Keratinocyte (primary cell): ENCODE data around the gene RFTN1. TPM values are rescaled to one million over a fixed set of nuclear protein-coding genes. Genes with fewer than 3 reads are reported as not detected.

Experiments used
- DNase-seq: peaks from one replicate; pipeline ENCODE4 v3.0.0-alpha.2; 2011; ENCODE audit warnings: low read depth, missing footprints, low spot score
- FAIRE-seq: peaks from 2 replicates; lab custom pipeline; 2011; peaks lifted over from hg19 to GRCh38; lab: Jason Lieb, UNC
- H2AFZ ChIP-seq: 2 replicates; pipeline ENCODE4 v1.6.0; 2012; ENCODE audit warnings: low read length, control low read depth, inconsistent platforms; ENCODE audit not compliant: control insufficient read depth
- H3K27ac ChIP-seq: 2 replicates; pipeline ENCODE4 v1.5.1; 2011; ENCODE audit warnings: low read length; ENCODE audit not compliant: control insufficient read depth, insufficient read depth
- H3K27me3 ChIP-seq: 3 replicates; pipeline ENCODE4 v1.6.0; 2011; ENCODE audit warnings: low read length; ENCODE audit not compliant: control insufficient read depth, insufficient read depth; ENCODE audit errors: extremely low read depth
- H3K36me3 ChIP-seq, 2 experiments: 2 replicates in 1 of 2; 3 replicates in 1 of 2; pipeline ENCODE4 v1.5.1; 2011; ENCODE audit warnings: low read length in 2 of 2, mild to moderate bottlenecking in 1 of 2; ENCODE audit not compliant: control insufficient read depth in 2 of 2, insufficient read depth in 2 of 2; ENCODE audit errors: extremely low read depth in 1 of 2
- H3K4me1 ChIP-seq: 3 replicates; pipeline ENCODE4 v1.5.1; 2011; ENCODE audit warnings: low read length; ENCODE audit not compliant: control insufficient read depth, insufficient read depth; ENCODE audit errors: extremely low read depth
- H3K4me2 ChIP-seq: 3 replicates; pipeline ENCODE4 v1.6.0; 2011; ENCODE audit warnings: low read depth, low read length; ENCODE audit not compliant: control insufficient read depth, insufficient read depth; ENCODE audit errors: extremely low read depth
- H3K4me3 ChIP-seq, 3 experiments: fragments of 200-600 bp in 1 of 3; sonication (generic) in 1 of 3; 2 replicates in 2 of 3; 3 replicates in 1 of 3; pipeline ENCODE4 v1.5.1; 2011 to 2016; ENCODE audit warnings: low read length in 3 of 3, mild to moderate bottlenecking in 3 of 3, control low read depth in 2 of 3, inconsistent platforms in 1 of 3, low read depth in 1 of 3, mixed read lengths in 1 of 3, mixed run types in 1 of 3, moderate library complexity in 1 of 3; ENCODE audit not compliant: control insufficient read depth in 2 of 3, insufficient read depth in 2 of 3; ENCODE audit errors: extremely low read depth in 1 of 3
- H3K79me2 ChIP-seq: 2 replicates; pipeline ENCODE4 v1.6.0; 2012; ENCODE audit warnings: low read length; ENCODE audit not compliant: control insufficient read depth, insufficient read depth
- H3K9ac ChIP-seq: 3 replicates; pipeline ENCODE4 v1.6.0; 2011; ENCODE audit warnings: low read length; ENCODE audit not compliant: control insufficient read depth, insufficient read depth; ENCODE audit errors: extremely low read depth
- H3K9me1 ChIP-seq: 3 replicates; pipeline ENCODE4 v1.6.0; 2011; ENCODE audit warnings: low read length; ENCODE audit not compliant: control insufficient read depth, insufficient read depth; ENCODE audit errors: extremely low read depth
- H3K9me3 ChIP-seq: 2 replicates; pipeline ENCODE4 v1.5.1; 2012; ENCODE audit warnings: low read depth, low read length; ENCODE audit not compliant: control insufficient read depth
- H4K20me1 ChIP-seq: 3 replicates; pipeline ENCODE4 v1.6.0; 2011; ENCODE audit warnings: low read length; ENCODE audit not compliant: control insufficient read depth, insufficient read depth; ENCODE audit errors: extremely low read depth
- CTCF ChIP-seq, 3 experiments: IDR thresholded peaks in 1 of 3; conservative IDR thresholded peaks in 1 of 3; optimal IDR thresholded peaks in 1 of 3; 2 replicates in 2 of 3; 3 replicates in 1 of 3; pipeline versions ENCODE3 to v1.5.1; 2011; ENCODE audit warnings: low read length in 3 of 3, mild to moderate bottlenecking in 3 of 3, moderate library complexity in 2 of 3, control low read depth in 1 of 3, inconsistent platforms in 1 of 3; ENCODE audit not compliant: insufficient read depth in 2 of 3; ENCODE audit errors: extremely low read depth in 1 of 3
- EZH2 ChIP-seq: IDR thresholded peaks from one replicate; pipeline ENCODE4 v1.6.1; 2012; ENCODE audit warnings: inconsistent platforms, mild to moderate bottlenecking, low read length, moderate library complexity
- dilution Hi-C: fragments of 300-500 bp; cut with MboI; formaldehyde crosslinking; loops from one replicate; pipeline ENCODE4 v1.7.0; 2020; ENCODE audit warnings: low sequenced_read_pairs; ENCODE audit not compliant: extremely low pct_ligation_motif_present
- polyA plus RNA-seq, 5 experiments: library from polyadenylated mRNA; depleted of rRNA in 3 of 5; stranded (reverse) in 3 of 5; stranded (forward) in 1 of 5; unstranded in 1 of 5; fragments of >200 nt; gene quantifications; 1 replicate in 1 of 5; 2 replicates in 3 of 5; 3 replicates in 1 of 5; pipeline versions ENCODE4 v1.2.1 to v1.2.3, GENCODE V29; 2011 to 2012; ENCODE audit warnings: missing spikeins in 2 of 5, low read depth in 1 of 5, low replicate concordance in 1 of 5

The RFTN1 gene
- polyA plus RNA-seq, 1 donor (not counting 4 experiments of a cell fraction or from before 2014, with no cell fraction given) = 18.0 TPM

DNA sequence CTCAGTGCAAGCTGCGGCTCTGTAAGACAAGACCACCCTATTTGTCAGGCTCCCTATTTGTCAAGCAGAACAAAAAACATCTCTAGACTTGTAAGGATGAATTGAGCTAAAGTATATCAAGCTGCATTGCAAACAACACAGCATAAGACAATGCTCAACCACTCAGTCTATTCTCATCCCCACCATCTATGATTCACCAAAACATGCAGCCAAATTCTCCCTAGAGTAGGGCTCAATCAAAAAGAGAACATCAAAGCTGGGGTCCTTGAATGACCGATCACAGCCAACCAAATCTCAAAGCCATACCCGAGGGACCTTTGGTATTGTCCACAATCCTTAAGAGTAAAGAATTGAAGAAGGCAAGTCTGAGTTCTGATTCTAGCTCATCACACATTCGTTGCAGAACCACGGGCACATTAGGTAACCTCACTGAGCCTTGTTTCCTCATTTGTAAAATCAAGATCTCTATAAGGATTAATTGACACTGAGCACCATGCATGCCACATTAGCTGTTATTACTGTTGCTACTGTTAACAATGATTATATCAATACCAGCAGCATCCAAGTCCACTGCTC lies 31.2 kb downstream of the RFTN1 start:
- Histone ChIP-seq H3K9me3 (no peaks in the 10 kb centered on the region), H3K4me2 (no peak overlapping the region), H3K9me1 (no peaks in the 10 kb centered on the region), H3K9ac (no peak overlapping the region), H3K36me3 (no peaks in the 10 kb centered on the region), H4K20me1 (no peaks in the 10 kb centered on the region), H3K4me3 (no peak overlapping the region), H3K4me1 (peaks cover 20% of the 10 kb centered on the region), H3K79me2 (no peaks in the 10 kb centered on the region), H3K27ac (no peak overlapping the region), H2AFZ (no peak overlapping the region), H3K27me3 (no peaks in the 10 kb centered on the region)
- TF ChIP-seq EZH2 (no peak), CTCF (optimal IDR thresholded peaks at IDR 0.05 in 1 of 3, IDR thresholded peaks at IDR 0.05 in 1 of 3, conservative IDR thresholded peaks at IDR 0.05 in 1 of 3; ENCODE audit: extremely low read depth in 1 of 3, insufficient read depth in 2 of 3, low read length in 3 of 3) (no peak)
- dilution Hi-C loops = no loop called here
- DNase-seq (no peak), FAIRE-seq (no peak)

DNA sequence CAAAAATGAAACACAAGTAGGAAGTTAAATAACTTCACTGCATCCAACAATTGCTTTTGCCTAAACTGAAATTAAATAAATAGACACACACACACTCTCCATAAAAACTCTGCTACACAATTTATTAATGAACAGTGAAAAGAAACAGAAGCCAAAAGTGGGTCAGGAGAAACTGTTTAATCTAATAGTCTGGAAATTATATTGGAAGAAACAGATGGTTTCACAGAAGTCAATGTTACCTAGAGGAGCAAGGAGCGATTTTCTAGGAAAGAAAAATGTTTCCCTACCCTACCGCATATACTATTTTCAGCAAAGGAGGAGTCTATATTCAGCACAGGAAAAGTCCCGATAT lies 32.0 kb downstream of the RFTN1 start:
- no peak overlapping the region for H3K4me3 ChIP-seq
- H3K27ac ChIP-seq = no peak overlapping the region
- H2AFZ ChIP-seq = no peak overlapping the region
- H3K9me1 ChIP-seq = no peaks in the 10 kb centered on the region
- H3K9me3 ChIP-seq = no peaks in the 10 kb centered on the region
- H3K9ac ChIP-seq = no peak overlapping the region
- H3K27me3 ChIP-seq = no peaks in the 10 kb centered on the region
- no peak for FAIRE-seq
- peaks cover 20% of the 10 kb centered on the region for H3K4me1 ChIP-seq
- dilution Hi-C loops = no loop called here
- no peak for TF ChIP-seq CTCF (optimal IDR thresholded peaks at IDR 0.05 in 1 of 3, IDR thresholded peaks at IDR 0.05 in 1 of 3, conservative IDR thresholded peaks at IDR 0.05 in 1 of 3; ENCODE audit: extremely low read depth in 1 of 3, insufficient read depth in 2 of 3, low read length in 3 of 3)
- no peak for TF ChIP-seq EZH2
- H3K4me2 ChIP-seq = no peak overlapping the region
- no peaks in the 10 kb centered on the region for H4K20me1 ChIP-seq
- DNase-seq = no peak
- H3K79me2 ChIP-seq = no peaks in the 10 kb centered on the region
- no peaks in the 10 kb centered on the region for H3K36me3 ChIP-seq
